Parathyroid adenoma (tissue), 2 donors: ENCODE results near the gene PKN1.

ENCODE experiments used
- H2AFZ ChIP-seq: fragments of 300-600 bp; sonication (generic); one replicate; pipeline ENCODE4 v1.7.0; 2017; ENCODE audit warnings: antibody characterized with exemption, mild to moderate bottlenecking
- H3K27ac ChIP-seq: fragments of 300-600 bp; sonication (generic); one replicate; pipeline ENCODE4 v1.7.0; 2017
- H3K27me3 ChIP-seq: fragments of 300-600 bp; sonication (generic); one replicate; pipeline ENCODE4 v1.7.0; 2017; ENCODE audit warnings: low read length; ENCODE audit not compliant: control insufficient read depth, insufficient read depth
- H3K36me3 ChIP-seq: fragments of 300-600 bp; sonication (generic); one replicate; pipeline ENCODE4 v1.7.0; 2017; ENCODE audit warnings: low read length; ENCODE audit not compliant: control insufficient read depth, insufficient read depth
- H3K4me1 ChIP-seq: fragments of 300-600 bp; sonication (generic); one replicate; pipeline ENCODE4 v1.7.0; 2017; ENCODE audit warnings: control low read depth
- H3K4me2 ChIP-seq: fragments of 300-600 bp; sonication (generic); one replicate; pipeline ENCODE4 v1.7.0; 2017; ENCODE audit warnings: low read length
- H3K4me3 ChIP-seq: fragments of 300-600 bp; sonication (generic); one replicate; pipeline ENCODE4 v1.7.0; 2017; ENCODE audit warnings: low read depth, low read length
- H3K79me2 ChIP-seq: fragments of 300-600 bp; sonication (generic); one replicate; pipeline ENCODE4 v1.7.0; 2017; ENCODE audit warnings: control low read depth
- H3K9ac ChIP-seq: fragments of 300-600 bp; sonication (generic); one replicate; pipeline ENCODE4 v1.7.0; 2017; ENCODE audit warnings: mild to moderate bottlenecking
- H3K9me3 ChIP-seq: fragments of 300-600 bp; sonication (generic); one replicate; pipeline ENCODE4 v1.7.0; 2017; ENCODE audit warnings: low read length; ENCODE audit not compliant: control insufficient read depth
- CTCF ChIP-seq: fragments of 300-600 bp; sonication (generic); IDR thresholded peaks from one replicate; pipeline ENCODE4 v1.7.0; 2017; ENCODE audit warnings: antibody characterized with exemption, mild to moderate bottlenecking
- donor health status: primary hyperparathyroidism.

The PKN1 gene

GRCh38 chr19:14478113-14478545 lies 45.0 kb downstream of the PKN1 start:
- no peak for TF ChIP-seq CTCF
- H3K4me2 ChIP-seq = no peak overlapping the region
- H3K4me1 ChIP-seq = peaks cover 6% of the 10 kb centered on the region
- no peaks in the 10 kb centered on the region for H3K9me3 ChIP-seq
- no peaks in the 10 kb centered on the region for H3K36me3 ChIP-seq
- no peaks in the 10 kb centered on the region for H3K79me2 ChIP-seq
- no peak overlapping the region for H2AFZ ChIP-seq
- no peak overlapping the region for H3K9ac ChIP-seq
- no peak overlapping the region for H3K4me3 ChIP-seq
- no peaks in the 10 kb centered on the region for H3K27me3 ChIP-seq
- no peak overlapping the region for H3K27ac ChIP-seq

GRCh38 chr19:14479309-14479974 lies 46.3 kb downstream of the PKN1 start:
- Histone ChIP-seq H3K36me3 (no peaks in the 10 kb centered on the region), H3K9ac (no peak overlapping the region), H3K4me3 (no peak overlapping the region), H3K27ac (no peak overlapping the region), H3K27me3 (no peaks in the 10 kb centered on the region), H3K4me1 (peaks cover 6% of the 10 kb centered on the region), H3K79me2 (no peaks in the 10 kb centered on the region), H3K4me2 (no peak overlapping the region), H3K9me3 (no peaks in the 10 kb centered on the region), H2AFZ (no peak overlapping the region)
- TF ChIP-seq CTCF = no peak

- no peak overlapping the region for H3K27ac ChIP-seq
- no peaks in the 10 kb centered on the region for H3K9me3 ChIP-seq
- peak; percentile 50 for TF ChIP-seq CTCF
- peaks cover 3% of the 10 kb centered on the region for H3K4me1 ChIP-seq
- H3K27me3 ChIP-seq = no peaks in the 10 kb centered on the region
- no peaks in the 10 kb centered on the region for H3K36me3 ChIP-seq
- H2AFZ ChIP-seq = no peak overlapping the region
- H3K4me3 ChIP-seq = no peak overlapping the region
- no peak overlapping the region for H3K9ac ChIP-seq
- no peak overlapping the region for H3K4me2 ChIP-seq
- no peaks in the 10 kb centered on the region for H3K79me2 ChIP-seq
Measured at GRCh38 chr19:14479975-14480699, 47.0 kb downstream of the PKN1 start.

GRCh38 chr19:14480700-14481079 lies 47.6 kb downstream of the PKN1 start:
- Histone ChIP-seq H3K27me3 (no peaks in the 10 kb centered on the region), H3K9me3 (no peaks in the 10 kb centered on the region), H3K4me1 (no peaks in the 10 kb centered on the region), H2AFZ (no peak overlapping the region), H3K79me2 (no peaks in the 10 kb centered on the region), H3K4me2 (no peak overlapping the region), H3K4me3 (no peak overlapping the region), H3K9ac (no peak overlapping the region), H3K27ac (no peak overlapping the region), H3K36me3 (no peaks in the 10 kb centered on the region)
- no peak for TF ChIP-seq CTCF
